Stimulated activated CD4-positive, alpha-beta T cell treated with anti-CD3 and anti-CD28 coated beads, TNF-alpha, amount 100 ng/mL, for 24 hours (primary cell): ENCODE results near the gene KRTAP11-1.
A peak's percentile ranks its signal among the peaks of the same experiment; 100 is the strongest.

Experiments used
- DNase-seq, 3 experiments: peaks; one replicate each; pipeline ENCODE4 v3.0.0-alpha.2; 2020; ENCODE audit warnings: low read depth in 3 of 3

The KRTAP11-1 gene, protein sequence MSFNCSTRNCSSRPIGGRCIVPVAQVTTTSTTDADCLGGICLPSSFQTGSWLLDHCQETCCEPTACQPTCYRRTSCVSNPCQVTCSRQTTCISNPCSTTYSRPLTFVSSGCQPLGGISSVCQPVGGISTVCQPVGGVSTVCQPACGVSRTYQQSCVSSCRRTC

DNA sequence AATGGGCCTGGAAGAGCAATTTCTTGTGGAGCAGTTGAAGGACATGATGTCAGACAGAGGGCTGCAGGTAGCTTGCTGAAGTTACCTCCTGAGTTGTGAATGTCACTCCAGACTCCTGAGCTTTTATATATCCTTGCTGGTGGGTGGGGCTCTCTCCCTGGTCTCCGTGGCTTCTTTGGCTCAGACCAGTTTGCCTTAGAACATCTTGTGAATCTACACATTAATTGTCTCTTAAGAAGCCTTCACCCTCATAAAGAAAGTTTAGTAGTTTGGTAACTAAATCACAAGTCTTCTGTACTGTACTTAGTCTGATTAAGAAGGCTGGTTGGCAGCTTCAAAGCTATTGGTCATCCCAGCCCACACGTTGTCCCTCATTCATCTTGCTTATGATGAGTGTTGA lies at the start of gene KRTAP11-1:
Gene KRTAP11-1 (minus strand): TSS at position 101 of the 400 bp plus-strand sequence. CDS start 56 bp downstream, at position 45.
- no peak for DNase-seq

DNA sequence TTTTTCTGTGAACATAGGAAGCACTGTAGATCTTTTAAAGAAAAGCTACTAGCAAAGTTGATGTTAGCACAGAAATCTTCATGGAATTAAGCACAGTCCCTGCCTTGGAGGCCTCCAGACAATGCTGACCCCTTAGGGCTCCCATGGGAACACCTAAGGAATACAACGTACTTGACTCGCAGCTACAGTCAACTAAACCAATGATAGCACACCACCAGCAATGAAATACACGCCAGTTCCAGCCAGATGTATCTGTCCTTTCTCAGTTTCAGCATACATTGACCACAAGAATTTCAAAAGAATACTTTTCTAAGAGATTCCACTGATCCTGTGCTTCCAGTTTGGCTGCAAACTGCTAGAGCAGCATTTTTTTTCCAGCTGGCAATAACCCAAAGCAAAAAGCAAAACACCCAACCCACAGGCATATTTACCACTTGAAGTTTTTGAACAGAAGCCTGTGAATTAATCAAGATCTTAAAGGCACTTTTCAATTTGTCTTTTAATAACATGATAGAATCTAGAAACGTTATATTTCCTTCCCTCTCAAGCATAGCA lies 42.8 kb upstream of the KRTAP11-1 start:
- DNase-seq, result no peak

DNA sequence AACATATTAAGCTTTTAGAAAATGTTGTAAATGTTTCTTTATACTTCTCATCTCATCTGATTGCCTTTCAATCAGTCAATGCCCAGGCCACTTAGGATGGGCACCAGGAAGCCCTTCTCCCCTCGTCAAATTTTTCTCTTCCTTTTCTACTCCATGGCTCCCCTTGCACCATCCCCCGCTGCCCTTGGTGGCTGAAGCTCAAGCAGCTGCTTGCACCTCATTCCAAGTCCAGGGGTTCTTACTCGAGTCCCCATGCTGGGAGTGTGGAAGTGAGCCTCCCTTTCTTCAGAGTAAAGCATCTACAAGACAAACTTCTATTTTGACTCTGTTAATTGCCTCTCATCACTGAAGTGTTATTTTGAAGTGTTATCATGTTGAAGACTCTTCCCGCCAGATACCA lies 39.7 kb upstream of the KRTAP11-1 start:
- DNase-seq, result no peak

DNA sequence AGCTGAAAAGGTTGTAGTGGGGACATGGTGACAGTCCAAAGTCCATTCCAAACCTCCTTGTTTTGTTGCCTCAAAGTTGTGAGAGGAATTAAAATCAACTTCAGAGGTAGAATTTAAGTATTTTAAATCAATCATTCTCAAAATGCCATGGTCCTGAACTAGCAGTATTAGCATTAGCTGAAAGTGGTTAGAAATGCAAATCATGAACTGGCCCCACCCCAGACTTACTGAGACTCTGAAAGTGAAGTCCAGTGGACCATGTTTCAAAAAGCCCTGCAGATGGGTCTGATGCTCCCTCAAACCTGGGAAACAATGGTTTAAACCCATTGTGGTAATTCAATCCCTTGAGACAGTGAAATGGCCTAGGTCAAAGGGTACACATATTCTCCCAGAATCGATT lies 36.2 kb upstream of the KRTAP11-1 start:
- no peak for DNase-seq

DNA sequence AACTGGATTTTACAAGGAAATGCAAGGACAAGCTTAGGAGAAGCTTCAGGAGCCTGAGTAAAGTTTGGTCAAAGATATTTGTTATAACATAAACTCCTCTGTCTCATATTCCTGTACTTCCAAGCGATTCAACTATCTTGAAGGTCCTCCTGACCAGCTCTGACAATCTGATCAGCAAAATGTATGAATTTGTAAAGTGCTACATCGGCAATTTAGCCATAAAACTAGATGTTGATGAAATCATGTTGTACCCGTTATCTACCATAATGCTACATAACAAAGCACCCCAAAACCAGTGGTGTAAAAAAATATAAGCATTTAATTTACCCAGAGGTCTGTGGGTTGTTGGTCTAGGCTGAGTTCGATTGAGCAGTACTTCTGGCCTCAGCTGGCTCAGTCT lies 19.5 kb upstream of the KRTAP11-1 start:
- no peak for DNase-seq

DNA sequence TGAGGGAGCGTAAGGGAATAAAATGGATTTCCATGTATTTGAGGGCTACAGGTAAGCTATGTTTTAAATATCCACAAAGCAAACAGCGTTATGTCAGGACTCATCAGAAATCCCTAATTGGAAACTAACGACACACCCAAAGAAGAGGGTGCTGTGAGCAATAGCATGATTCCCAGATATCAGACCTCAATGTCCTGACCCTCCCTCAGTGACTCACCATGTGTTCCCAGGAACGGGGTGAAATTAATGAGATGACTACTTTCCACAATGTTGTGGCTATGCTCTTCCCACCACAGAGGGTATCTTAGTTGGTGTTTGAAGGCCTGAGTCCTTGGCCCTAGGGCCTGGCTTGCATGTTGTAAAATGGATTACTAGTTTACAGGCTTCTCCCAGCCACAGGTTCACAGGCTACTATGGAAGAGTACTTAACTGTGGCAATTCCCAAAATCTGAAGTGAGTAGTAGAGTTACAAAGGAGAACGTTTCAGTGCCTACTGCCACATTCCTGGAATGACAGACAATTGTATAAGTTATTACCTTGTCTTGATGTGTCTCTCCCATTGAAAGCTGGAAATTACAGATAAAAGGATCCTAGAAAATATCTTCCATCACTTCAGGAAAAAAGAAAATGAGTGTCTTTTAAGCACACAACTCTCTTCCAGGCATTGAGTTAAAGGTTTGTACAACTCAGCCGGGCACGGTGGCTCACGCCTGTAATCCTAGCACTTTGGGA lies 1.7 kb upstream of the KRTAP11-1 start:
- DNase-seq, result no peak

DNA sequence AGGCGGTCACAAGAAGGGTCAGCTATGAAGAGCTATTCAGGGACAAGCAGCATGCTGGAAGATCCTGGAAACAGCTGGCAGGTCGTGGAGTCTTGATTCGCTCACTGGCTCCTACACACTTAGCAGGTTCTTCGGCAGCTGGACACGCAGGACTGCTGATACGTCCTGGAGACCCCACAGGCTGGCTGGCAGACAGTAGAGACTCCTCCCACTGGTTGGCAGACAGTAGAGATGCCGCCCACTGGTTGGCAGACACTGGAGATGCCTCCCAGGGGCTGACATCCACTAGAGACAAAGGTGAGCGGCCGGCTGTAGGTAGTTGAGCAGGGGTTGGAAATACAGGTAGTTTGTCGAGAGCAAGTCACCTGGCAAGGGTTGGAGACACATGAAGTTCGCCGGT lies 466 bp downstream of the KRTAP11-1 start:
- no peak for DNase-seq

DNA sequence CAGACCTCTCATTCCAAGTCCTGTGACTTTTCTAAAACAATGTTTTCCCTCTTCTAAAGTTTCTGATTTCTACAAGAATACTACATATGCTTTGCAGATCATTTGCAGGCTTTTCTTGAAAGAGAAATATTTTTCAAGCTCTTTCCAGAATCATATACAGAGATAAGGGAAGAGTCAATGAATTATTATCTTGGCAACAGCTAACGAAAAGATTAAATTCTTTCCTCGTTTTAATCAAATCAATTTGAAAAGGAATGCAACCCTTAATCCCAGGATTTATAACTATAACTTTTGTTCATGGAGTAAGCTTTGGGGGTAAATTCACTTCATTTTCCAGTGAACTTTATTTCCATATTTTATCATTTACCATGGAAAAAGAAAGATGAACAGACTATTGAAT lies 6.9 kb downstream of the KRTAP11-1 start:
- DNase-seq, result no peak

DNA sequence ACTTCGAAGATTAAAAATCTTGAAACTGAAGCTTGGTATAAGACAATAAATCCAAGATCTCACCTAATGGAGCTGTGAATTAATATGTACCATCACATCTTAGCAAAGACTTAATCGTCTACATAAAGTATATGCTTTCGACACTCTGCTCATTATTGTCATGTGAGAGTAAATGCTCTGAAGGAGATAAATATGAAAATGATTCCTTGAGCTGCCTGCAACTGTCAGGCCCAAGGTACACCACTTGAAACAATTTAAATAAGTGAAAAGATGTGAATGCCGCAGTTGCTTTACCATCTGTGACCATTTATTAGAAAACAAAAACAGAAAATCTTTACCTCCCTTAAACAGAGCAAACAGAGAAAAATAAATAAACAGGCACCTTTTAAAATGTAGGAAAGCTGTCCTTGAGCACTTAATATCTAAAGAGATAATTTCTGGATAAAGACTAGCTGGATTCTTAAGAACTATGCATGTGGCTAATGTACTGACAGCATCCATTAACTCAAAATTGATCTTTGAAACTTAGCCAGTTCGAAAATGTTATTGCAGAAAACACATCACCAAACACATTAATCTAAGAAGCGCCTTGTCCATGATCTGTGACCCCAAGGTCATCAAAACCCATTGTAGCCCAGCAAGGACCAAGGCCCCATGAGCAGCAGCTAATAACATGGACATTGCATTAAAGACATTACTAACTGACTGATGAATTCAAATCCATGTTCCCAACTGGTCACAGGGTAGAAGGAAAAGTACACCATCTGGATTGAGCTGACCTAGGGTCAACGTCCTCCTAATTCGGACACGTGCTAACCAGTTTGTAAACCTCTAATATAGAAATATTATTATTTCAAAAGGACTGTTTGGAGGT lies 33.5 kb downstream of the KRTAP11-1 start:
- DNase-seq, result no peak

DNA sequence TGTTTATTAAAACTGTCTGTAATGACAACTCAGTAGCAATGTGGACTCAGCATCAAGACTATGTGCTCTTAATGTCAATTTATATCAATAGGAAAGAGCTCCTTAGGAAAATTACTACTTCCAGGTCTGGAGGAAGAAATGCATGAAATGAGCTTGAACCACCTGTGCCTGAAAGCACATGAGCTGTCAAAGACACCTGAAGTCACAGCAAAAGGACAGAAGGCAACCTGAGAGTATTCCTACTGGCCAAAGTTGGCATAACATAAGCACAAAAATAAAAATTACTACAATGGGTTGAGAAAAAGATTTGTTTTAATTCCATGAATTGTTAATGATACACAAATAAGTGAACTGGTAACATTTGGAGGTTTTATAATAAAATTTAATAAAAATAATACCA lies 38.4 kb downstream of the KRTAP11-1 start:
- DNase-seq, result no peak

DNA sequence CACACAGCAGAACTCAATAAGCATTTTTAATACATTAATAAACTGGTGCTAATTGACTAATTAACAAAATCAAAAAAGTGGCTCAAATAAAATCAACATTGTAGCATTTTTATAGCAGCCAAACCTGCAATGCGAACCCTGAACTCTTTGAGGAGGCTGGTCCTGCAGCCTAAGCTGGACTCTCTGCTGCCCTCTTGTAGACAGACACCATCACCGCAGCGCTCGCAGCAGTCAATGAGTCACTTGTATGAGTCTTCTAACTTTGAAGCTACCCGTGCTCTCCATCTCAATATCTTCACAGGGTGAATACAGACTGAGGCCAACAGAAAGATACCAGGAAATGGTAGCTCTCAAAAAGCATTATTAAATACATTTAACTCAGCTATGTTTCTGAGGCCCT lies 42.1 kb downstream of the KRTAP11-1 start:
- DNase-seq, result peak; percentile 4 to 43 (median 17)

DNA sequence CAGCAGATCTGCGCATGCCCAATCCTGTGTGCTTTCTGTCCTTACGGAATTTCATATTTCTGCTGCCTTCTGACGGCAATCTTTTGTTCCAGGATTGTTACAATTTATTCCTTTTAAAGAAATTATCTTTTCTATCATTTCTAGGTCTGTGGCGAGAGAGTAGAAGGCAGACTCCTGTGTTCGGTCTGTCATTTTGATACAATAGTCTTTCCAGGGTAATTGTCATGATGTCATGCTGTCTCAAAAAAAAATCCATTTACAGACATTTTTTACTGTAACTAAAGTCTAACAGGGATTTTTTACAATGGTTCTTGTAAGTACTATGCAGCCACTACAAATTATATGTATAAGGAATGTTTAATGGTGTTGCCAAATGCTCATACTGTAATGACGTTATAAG lies 42.8 kb downstream of the KRTAP11-1 start:
- no peak for DNase-seq

DNA sequence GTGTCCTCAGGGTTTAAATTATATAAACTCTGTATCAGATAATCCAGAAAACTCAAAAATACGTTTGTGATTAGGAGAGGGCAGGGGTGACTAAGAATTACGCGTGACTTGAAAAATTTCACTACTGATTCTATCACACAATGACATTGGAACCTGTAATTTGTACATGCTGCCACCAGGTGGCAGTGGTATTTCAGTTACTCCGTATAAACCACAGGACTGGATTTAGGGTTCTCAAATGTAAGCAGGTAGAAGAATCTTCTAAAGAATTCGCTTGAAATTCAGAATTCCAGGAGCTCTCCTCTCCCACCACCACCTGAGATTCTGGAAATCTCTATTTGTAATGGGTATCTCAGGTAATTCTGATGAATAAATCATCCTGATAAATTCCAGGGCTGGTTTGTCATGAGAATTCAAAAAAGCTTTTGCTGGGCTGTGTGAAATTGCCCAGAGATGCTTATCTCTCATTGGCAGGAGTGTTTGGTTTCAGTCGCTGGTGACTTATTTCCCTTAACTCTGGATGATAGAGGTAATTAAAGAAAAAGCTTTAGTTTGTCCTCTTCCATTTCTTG lies 50.1 kb downstream of the KRTAP11-1 start:
- DNase-seq, result peak in 2 of 3 experiments; percentile 16 to 23
